ENCODE measurements around the gene PIP5KL1. TPM values are rescaled to one million over a fixed set of nuclear protein-coding genes. Genes with fewer than 3 reads are reported as not detected.
A peak's percentile ranks its signal among the peaks of the same experiment; 100 is the strongest.

The PIP5KL1 gene
- total RNA-seq, 6 donors from 2014 or later: 4.1 to 38.8 (median 10.0) TPM

- H3K9me3 ChIP-seq: no peaks in the 10 kb centered on the region
- peaks cover 0 to 11% (median 4%) of the 10 kb centered on the region in 4 donors for H3K36me3 ChIP-seq
- no peak for TF ChIP-seq CTCF (IDR thresholded peaks at IDR 0.05)
- TF ChIP-seq POLR2AphosphoS5 (IDR thresholded peaks at IDR 0.05): no peak
- no peak for TF ChIP-seq EP300 (IDR thresholded peaks at IDR 0.05)
- TF ChIP-seq POLR2A (IDR thresholded peaks at IDR 0.05): no peak
- H3K4me1 ChIP-seq: peaks cover 9 to 23% (median 17%) of the 10 kb centered on the region in 4 donors
- H3K4me3 ChIP-seq: no peak overlapping the region
- H3K27me3 ChIP-seq: no peaks in the 10 kb centered on the region
- no peak for ATAC-seq (ENCODE audit: low FRiP score in 2 of 2)
- H3K27ac ChIP-seq: no peak overlapping the region
- WGBS, 2 donors: 74 to 76% methylated on average over 21 of the region's 21 CpGs
- peak in 1 of 2 donors; percentile 74 for DNase-seq
Measured at GRCh38 chr9:127950513-127951289, 20.1 kb upstream of the PIP5KL1 start.

- Histone ChIP-seq H3K4me3 (no peak overlapping the region), H3K27ac (no peak overlapping the region), H3K4me1 (peaks cover 3 to 16% (median 12%) of the 10 kb centered on the region in 4 donors), H3K9me3 (no peaks in the 10 kb centered on the region), H3K36me3 (peaks cover 0 to 18% (median 9%) of the 10 kb centered on the region in 4 donors), H3K27me3 (no peaks in the 10 kb centered on the region)
- ATAC-seq (ENCODE audit: low FRiP score in 2 of 2) (no peak), DNase-seq (no peak)
- WGBS, 2 donors: 88% methylated on average over 12 to 16 of the region's 17 CpGs
- TF ChIP-seq CTCF (IDR thresholded peaks at IDR 0.05): no peak
- no peak for TF ChIP-seq EP300 (IDR thresholded peaks at IDR 0.05)
- no peak for TF ChIP-seq POLR2A (IDR thresholded peaks at IDR 0.05)
- no peak for TF ChIP-seq POLR2AphosphoS5 (IDR thresholded peaks at IDR 0.05)
Measured at GRCh38 chr9:127949827-127950512, 19.4 kb upstream of the PIP5KL1 start.

- ATAC-seq (ENCODE audit: low FRiP score in 2 of 2) (no peak), DNase-seq (peak in 1 of 2 donors; percentile 64)
- no peak overlapping the region for H3K27ac ChIP-seq
- H3K4me3 ChIP-seq: no peak overlapping the region
- H3K27me3 ChIP-seq: no peaks in the 10 kb centered on the region
- H3K36me3 ChIP-seq: peaks cover 0 to 28% (median 18%) of the 10 kb centered on the region in 4 donors
- H3K9me3 ChIP-seq: no peaks in the 10 kb centered on the region
- H3K4me1 ChIP-seq: peaks cover 0 to 17% (median 6%) of the 10 kb centered on the region in 4 donors
- WGBS, 2 donors: 90 to 97% methylated on average over 14 to 17 of the region's 17 CpGs
- TF ChIP-seq CTCF (IDR thresholded peaks at IDR 0.05) (no peak), POLR2AphosphoS5 (IDR thresholded peaks at IDR 0.05) (no peak), EP300 (IDR thresholded peaks at IDR 0.05) (no peak), POLR2A (IDR thresholded peaks at IDR 0.05) (no peak)
Measured at GRCh38 chr9:127947841-127948710, 17.5 kb upstream of the PIP5KL1 start.

DNA sequence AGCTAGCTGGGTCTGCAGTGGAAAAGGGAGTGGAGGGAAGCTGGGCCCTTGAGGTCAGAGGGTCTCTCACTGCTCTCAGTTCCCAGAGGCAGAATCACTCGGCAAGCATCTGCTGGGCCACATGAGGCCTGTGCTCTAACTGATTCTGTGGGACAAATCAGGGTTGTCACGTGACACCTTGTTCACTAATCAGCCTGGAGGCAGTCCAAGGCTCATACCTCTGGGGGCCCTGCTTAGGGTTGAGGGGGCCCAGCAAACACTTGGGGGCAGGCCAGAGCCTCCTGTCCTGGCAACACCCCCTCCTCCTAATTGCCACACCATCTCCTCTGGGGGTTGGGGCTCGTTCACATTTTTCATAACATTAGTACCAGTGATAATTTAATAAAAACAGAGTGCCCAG lies 16.2 kb upstream of the PIP5KL1 start:
- peak overlapping the region in 1 of 4 donors; percentile 0 for H3K27ac ChIP-seq
- no peak for DNase-seq
- no peak for ATAC-seq (ENCODE audit: low FRiP score in 2 of 2)

More for the DNA sequence above, 16.2 kb upstream of the PIP5KL1 start:
- Histone ChIP-seq H3K4me1 (peaks cover 0 to 27% (median 9%) of the 10 kb centered on the region in 4 donors), H3K4me3 (no peak overlapping the region), H3K9me3 (no peaks in the 10 kb centered on the region), H3K27me3 (no peaks in the 10 kb centered on the region), H3K36me3 (peaks cover 0 to 37% (median 24%) of the 10 kb centered on the region in 4 donors)
- TF ChIP-seq POLR2A (IDR thresholded peaks at IDR 0.05) (no peak), CTCF (IDR thresholded peaks at IDR 0.05) (no peak), EP300 (IDR thresholded peaks at IDR 0.05) (no peak), POLR2AphosphoS5 (IDR thresholded peaks at IDR 0.05) (no peak)
- WGBS, 2 donors: 40 to 100% methylated on average over 1 of the region's 3 CpGs
